Loucy (cell line): ENCODE data around the gene TOR1B.

Experiments
- H2AFZ ChIP-seq: fragments of 200-600 bp; sonication (generic); 2 replicates; pipeline ENCODE4 v1.6.0; 2016; ENCODE audit warnings: antibody characterized with exemption, mild to moderate bottlenecking, low read length, moderate library complexity
- H3F3A ChIP-seq: fragments of 200-600 bp; 2 replicates; pipeline ENCODE4 v1.6.0; 2016; ENCODE audit warnings: antibody characterized with exemption, low read depth, mild to moderate bottlenecking
- H3K27me3 ChIP-seq: fragments of 200-600 bp; sonication (generic); 2 replicates; pipeline ENCODE4 v1.6.1; 2014; ENCODE audit warnings: low read length, mild to moderate bottlenecking; ENCODE audit not compliant: insufficient read depth, poor library complexity, severe bottlenecking
- H3K36me3 ChIP-seq: fragments of 200-600 bp; sonication (generic); 2 replicates; pipeline ENCODE4 v1.6.1; 2016; ENCODE audit warnings: low read length; ENCODE audit not compliant: insufficient read depth
- H3K4me1 ChIP-seq: fragments of 200-600 bp; sonication (generic); 2 replicates; pipeline ENCODE4 v1.5.1; 2014; ENCODE audit warnings: low read length, mild to moderate bottlenecking; ENCODE audit not compliant: insufficient read depth, poor library complexity, severe bottlenecking
- H3K4me2 ChIP-seq: fragments of 200-600 bp; sonication (generic); 2 replicates; pipeline ENCODE4 v1.6.0; 2014; ENCODE audit warnings: antibody characterized with exemption, low read length, low read depth, mild to moderate bottlenecking; ENCODE audit not compliant: poor library complexity, severe bottlenecking
- H3K4me3 ChIP-seq: fragments of 200-600 bp; sonication (generic); 2 replicates; pipeline ENCODE4 v1.5.1; 2014; ENCODE audit warnings: low read length, mild to moderate bottlenecking, mixed read lengths; ENCODE audit not compliant: poor library complexity, severe bottlenecking
- H3K79me2 ChIP-seq: fragments of 200-600 bp; sonication (generic); 2 replicates; pipeline ENCODE4 v1.6.1; 2014; ENCODE audit warnings: low read length; ENCODE audit not compliant: insufficient read depth
- H3K9ac ChIP-seq: fragments of 200-600 bp; sonication (generic); 2 replicates; pipeline ENCODE4 v1.6.0; 2014; ENCODE audit warnings: mild to moderate bottlenecking, low read depth, low read length, moderate library complexity; ENCODE audit not compliant: poor library complexity, severe bottlenecking
- H3K9me2 ChIP-seq: fragments of 200-600 bp; sonication (generic); replicated peaks from 2 replicates; pipeline ENCODE4 v1.6.1; 2016; ENCODE audit warnings: low read depth, low read length, mixed read lengths
- H3K9me3 ChIP-seq: fragments of 200-600 bp; sonication (generic); 2 replicates; pipeline ENCODE4 v1.6.1; 2014; ENCODE audit warnings: mild to moderate bottlenecking, antibody characterized with exemption, low read length, low read depth; ENCODE audit not compliant: insufficient read depth
- H4K20me1 ChIP-seq: fragments of 200-600 bp; sonication (generic); 2 replicates; pipeline ENCODE4 v1.6.0; 2014; ENCODE audit warnings: antibody characterized with exemption, low read length, mild to moderate bottlenecking; ENCODE audit not compliant: insufficient read depth, poor library complexity, severe bottlenecking
- EZH2phosphoT487 ChIP-seq: fragments of 200-600 bp; IDR thresholded peaks from 2 replicates; pipeline ENCODE4 v1.6.1; 2018; ENCODE audit warnings: antibody characterized with exemption, mild to moderate bottlenecking, moderate library complexity, borderline replicate concordance
- TF ChIP-seq, protein P1 (sequence below): fragments of 200-600 bp; sonication (generic); conservative IDR thresholded peaks from 2 replicates; pipeline ENCODE4 v1.5.1; 2014; ENCODE audit warnings: mild to moderate bottlenecking, antibody characterized with exemption, low read length

The TOR1B gene

DNA sequence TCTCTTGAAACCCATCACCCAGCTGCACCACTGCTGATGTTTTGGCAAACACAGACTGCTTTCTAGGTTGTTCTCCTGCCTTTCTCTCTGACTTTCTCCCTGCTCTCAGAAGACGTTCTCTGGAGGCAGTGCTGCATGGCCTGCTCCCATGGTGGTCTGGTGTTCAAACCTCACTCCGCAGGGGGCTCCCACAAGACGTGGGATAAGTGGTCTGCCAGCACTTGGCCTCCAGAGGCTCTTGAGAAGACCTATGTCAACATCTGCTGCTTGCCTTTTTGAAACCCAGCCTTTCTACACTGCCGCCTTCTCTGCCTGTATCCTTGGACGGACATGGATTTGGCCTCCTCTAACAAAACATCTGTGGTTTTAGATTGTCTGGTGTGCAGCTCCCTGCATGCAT is 48.8 kb downstream of the TOR1B start:
- H4K20me1 ChIP-seq: no peaks in the 10 kb centered on the region
- no peak for TF ChIP-seq EZH2phosphoT487
- TF ChIP-seq, protein P1, sequence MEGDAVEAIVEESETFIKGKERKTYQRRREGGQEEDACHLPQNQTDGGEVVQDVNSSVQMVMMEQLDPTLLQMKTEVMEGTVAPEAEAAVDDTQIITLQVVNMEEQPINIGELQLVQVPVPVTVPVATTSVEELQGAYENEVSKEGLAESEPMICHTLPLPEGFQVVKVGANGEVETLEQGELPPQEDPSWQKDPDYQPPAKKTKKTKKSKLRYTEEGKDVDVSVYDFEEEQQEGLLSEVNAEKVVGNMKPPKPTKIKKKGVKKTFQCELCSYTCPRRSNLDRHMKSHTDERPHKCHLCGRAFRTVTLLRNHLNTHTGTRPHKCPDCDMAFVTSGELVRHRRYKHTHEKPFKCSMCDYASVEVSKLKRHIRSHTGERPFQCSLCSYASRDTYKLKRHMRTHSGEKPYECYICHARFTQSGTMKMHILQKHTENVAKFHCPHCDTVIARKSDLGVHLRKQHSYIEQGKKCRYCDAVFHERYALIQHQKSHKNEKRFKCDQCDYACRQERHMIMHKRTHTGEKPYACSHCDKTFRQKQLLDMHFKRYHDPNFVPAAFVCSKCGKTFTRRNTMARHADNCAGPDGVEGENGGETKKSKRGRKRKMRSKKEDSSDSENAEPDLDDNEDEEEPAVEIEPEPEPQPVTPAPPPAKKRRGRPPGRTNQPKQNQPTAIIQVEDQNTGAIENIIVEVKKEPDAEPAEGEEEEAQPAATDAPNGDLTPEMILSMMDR: no peak
- no peak overlapping the region for H2AFZ ChIP-seq
- H3K36me3 ChIP-seq: peaks cover 5% of the 10 kb centered on the region; the same call in 1 of the 2 replicates
- H3K9me3 ChIP-seq: no peaks in the 10 kb centered on the region
- H3K4me1 ChIP-seq: peaks cover 25% of the 10 kb centered on the region
- no peaks in the 10 kb centered on the region for H3K27me3 ChIP-seq
- no peaks in the 10 kb centered on the region for H3K79me2 ChIP-seq
- H3K4me2 ChIP-seq: no peak overlapping the region
- H3K9ac ChIP-seq: no peak overlapping the region
- H3F3A ChIP-seq: 0 out of 2 replicates have a peak, but pooled peaks cover 2% of the 10 kb centered on the region
- no peaks in the 10 kb centered on the region for H3K9me2 ChIP-seq
- H3K4me3 ChIP-seq: no peak overlapping the region

DNA sequence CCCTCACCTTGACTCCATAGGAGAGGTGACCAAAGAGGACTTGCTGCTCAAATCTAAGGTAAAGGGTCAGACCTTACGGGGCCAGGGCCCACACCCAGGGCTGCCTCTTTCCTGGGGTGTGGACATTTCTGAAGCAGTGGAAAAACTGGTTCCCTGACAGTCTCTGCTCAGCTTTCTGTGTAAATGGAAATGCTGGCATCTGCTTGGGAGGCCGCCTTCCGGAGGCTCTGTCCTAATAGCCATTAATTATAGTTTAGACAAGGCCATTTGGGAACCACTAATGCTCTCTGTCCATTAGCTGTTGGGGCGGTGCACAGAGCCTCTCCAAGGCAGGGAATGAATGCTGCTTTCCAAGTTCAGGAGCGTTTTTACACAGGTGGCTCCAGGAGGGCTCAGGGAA is 49.6 kb downstream of the TOR1B start:
- Histone ChIP-seq H3K4me3 (no peak overlapping the region), H3K9me2 (no peaks in the 10 kb centered on the region), H3K9ac (no peak overlapping the region), H3K4me2 (no peak overlapping the region), H2AFZ (no peak overlapping the region), H3K36me3 (peaks cover 5% of the 10 kb centered on the region; the same call in 1 of the 2 replicates), H3K4me1 (peaks cover 32% of the 10 kb centered on the region), H3K27me3 (no peaks in the 10 kb centered on the region), H3K79me2 (no peaks in the 10 kb centered on the region; the same call in 1 of the 2 replicates), H3F3A (0 out of 2 replicates have a peak, but pooled peaks cover 2% of the 10 kb centered on the region), H4K20me1 (no peaks in the 10 kb centered on the region), H3K9me3 (no peaks in the 10 kb centered on the region)
- TF ChIP-seq, protein P1: no peak
- TF ChIP-seq EZH2phosphoT487: no peak

DNA sequence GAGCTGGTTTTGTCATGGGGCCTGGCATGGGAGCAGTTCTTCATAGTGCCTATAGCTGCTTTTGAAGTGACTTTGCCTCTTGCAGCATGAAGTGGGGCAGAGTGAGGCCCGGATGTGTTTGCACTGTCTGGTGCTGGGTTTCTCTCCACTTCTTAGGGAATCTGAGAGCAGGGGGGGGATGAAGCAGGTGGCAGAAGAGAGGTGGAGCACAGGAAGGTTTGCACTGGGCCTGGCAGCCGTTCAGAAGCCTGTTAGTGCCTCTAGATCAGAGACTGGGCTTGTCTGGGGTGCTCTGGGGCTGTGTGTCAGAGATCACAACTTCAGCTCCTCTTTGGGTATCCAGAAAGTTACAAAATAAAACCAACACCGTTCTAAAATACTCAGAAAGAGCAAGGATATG is 50.6 kb downstream of the TOR1B start:
- H3F3A ChIP-seq: 0 out of 2 replicates have a peak, but pooled peaks cover 2% of the 10 kb centered on the region
- no peaks in the 10 kb centered on the region for H3K9me2 ChIP-seq
- H3K4me2 ChIP-seq: no peak overlapping the region
- no peaks in the 10 kb centered on the region; the same call in 1 of the 2 replicates for H3K79me2 ChIP-seq
- H2AFZ ChIP-seq: no peak overlapping the region
- no peak overlapping the region for H3K4me3 ChIP-seq
- no peak for TF ChIP-seq EZH2phosphoT487
- TF ChIP-seq, protein P1: no peak
- H3K36me3 ChIP-seq: peaks cover 13% of the 10 kb centered on the region; the same call in 1 of the 2 replicates
- no peaks in the 10 kb centered on the region for H3K27me3 ChIP-seq
- H3K9me3 ChIP-seq: no peaks in the 10 kb centered on the region
- H3K4me1 ChIP-seq: peaks cover 33% of the 10 kb centered on the region
- H3K9ac ChIP-seq: peak overlapping the region; percentile 8
- no peaks in the 10 kb centered on the region for H4K20me1 ChIP-seq
